ENCODE data around the gene ST6GALNAC3. TPM values are rescaled to one million over a fixed set of nuclear protein-coding genes. Genes with fewer than 3 reads are reported as not detected.

ST6GALNAC3 gene
- polyA plus RNA-seq, 4 donors: under 0.01 to 21.7 (median 2.6) TPM

DNA sequence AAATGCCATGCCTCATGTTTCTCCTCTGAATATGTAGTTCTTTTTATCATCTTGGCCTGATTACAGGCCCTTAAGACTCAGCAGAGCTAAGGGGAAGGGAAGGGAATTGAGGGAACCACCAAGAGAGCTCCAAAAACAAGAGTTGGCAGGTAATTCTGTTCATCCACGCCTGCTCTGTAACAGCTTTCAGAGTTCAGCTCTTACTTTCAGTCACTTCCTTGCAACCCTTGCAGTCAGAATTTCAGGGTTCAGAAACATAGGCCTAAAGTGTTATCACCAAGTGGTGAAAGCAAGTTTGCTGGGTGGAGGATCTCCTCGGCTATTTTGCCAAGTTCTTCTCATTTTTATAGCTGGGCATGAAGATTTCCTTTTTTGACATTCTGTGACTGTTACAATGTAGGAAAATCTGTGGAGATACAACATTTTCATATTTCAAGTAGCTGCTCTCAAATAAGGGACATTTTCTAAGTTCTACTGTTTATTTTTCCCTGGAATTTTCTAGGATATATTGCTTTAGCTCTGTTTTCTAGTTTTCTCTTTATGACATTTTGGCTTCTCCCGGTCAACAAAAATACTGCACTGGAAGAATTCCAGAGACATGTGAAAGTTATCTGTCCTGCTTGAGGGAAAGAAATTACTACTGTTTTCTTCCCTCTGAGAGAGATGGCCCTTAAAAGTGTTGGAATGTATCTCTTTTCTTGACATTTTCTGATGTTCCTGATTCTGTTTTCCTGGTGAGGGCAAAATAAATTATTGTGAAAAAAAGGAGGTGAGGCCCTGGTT, 540.9 kb downstream of the ST6GALNAC3 start:
- Histone ChIP-seq H3K4me1 (ENCODE audit: control insufficient read depth in 3 of 3, insufficient read depth in 2 of 3, low read depth in 1 of 3, low read length in 2 of 3) (no peaks in the 10 kb centered on the region), H3K27ac (ENCODE audit: low read depth in 1 of 3, low read length in 2 of 3) (no peak overlapping the region), H3K36me3 (ENCODE audit: control insufficient read depth in 3 of 3, insufficient read depth in 2 of 3, low read depth in 1 of 3, low read length in 3 of 3) (no peaks in the 10 kb centered on the region), H3K27me3 (ENCODE audit: control insufficient read depth in 3 of 3, insufficient read depth in 3 of 3, low read length in 3 of 3) (no peaks in the 10 kb centered on the region), H3K9me3 (ENCODE audit: control insufficient read depth in 2 of 2, insufficient read depth in 1 of 2, low read depth in 1 of 2, low read length in 1 of 2) (no peaks in the 10 kb centered on the region), H3K4me3 (ENCODE audit: low read depth in 1 of 3, low read length in 3 of 3) (no peak overlapping the region)
- no peak for FAIRE-seq
- DNase-seq: no peak
- WGBS, 3 donors: 72 to 83% (median 79%) methylated on average over 3 of the region's 3 CpGs

- WGBS, 3 donors: 85 to 91% (median 87%) methylated on average over 4 of the region's 4 CpGs
- H3K4me3 ChIP-seq (ENCODE audit: low read depth in 1 of 3, low read length in 3 of 3): no peak overlapping the region
- no peaks in the 10 kb centered on the region for H3K4me1 ChIP-seq (ENCODE audit: control insufficient read depth in 3 of 3, insufficient read depth in 2 of 3, low read depth in 1 of 3, low read length in 2 of 3)
- DNase-seq: no peak
- H3K36me3 ChIP-seq (ENCODE audit: control insufficient read depth in 3 of 3, insufficient read depth in 2 of 3, low read depth in 1 of 3, low read length in 3 of 3): no peaks in the 10 kb centered on the region
- no peak for FAIRE-seq
- H3K9me3 ChIP-seq (ENCODE audit: control insufficient read depth in 2 of 2, insufficient read depth in 1 of 2, low read depth in 1 of 2, low read length in 1 of 2): no peaks in the 10 kb centered on the region
- no peak overlapping the region for H3K27ac ChIP-seq (ENCODE audit: low read depth in 1 of 3, low read length in 2 of 3)
- H3K27me3 ChIP-seq (ENCODE audit: control insufficient read depth in 3 of 3, insufficient read depth in 3 of 3, low read length in 3 of 3): no peaks in the 10 kb centered on the region
Measured at GRCh38 chr1:76620371-76620770, 545.8 kb downstream of the ST6GALNAC3 start.

GRCh38 chr1:76622774-76623528, 548.4 kb downstream of the ST6GALNAC3 start:
- Histone ChIP-seq H3K27me3 (ENCODE audit: control insufficient read depth in 3 of 3, insufficient read depth in 3 of 3, low read length in 3 of 3) (no peaks in the 10 kb centered on the region), H3K27ac (ENCODE audit: low read depth in 1 of 3, low read length in 2 of 3) (no peak overlapping the region), H3K4me3 (ENCODE audit: low read depth in 1 of 3, low read length in 3 of 3) (no peak overlapping the region), H3K9me3 (ENCODE audit: control insufficient read depth in 2 of 2, insufficient read depth in 1 of 2, low read depth in 1 of 2, low read length in 1 of 2) (no peaks in the 10 kb centered on the region), H3K4me1 (ENCODE audit: control insufficient read depth in 3 of 3, insufficient read depth in 2 of 3, low read depth in 1 of 3, low read length in 2 of 3) (no peaks in the 10 kb centered on the region), H3K36me3 (ENCODE audit: control insufficient read depth in 3 of 3, insufficient read depth in 2 of 3, low read depth in 1 of 3, low read length in 3 of 3) (no peaks in the 10 kb centered on the region)
- DNase-seq (no peak), FAIRE-seq (no peak)
- WGBS, 3 donors: 81 to 84% (median 82%) methylated on average over 7 of the region's 7 CpGs

- 71 to 87% (median 84%) methylated on average over 2 of the region's 2 CpGs for WGBS, 3 donors
- H3K36me3 ChIP-seq (ENCODE audit: control insufficient read depth in 3 of 3, insufficient read depth in 2 of 3, low read depth in 1 of 3, low read length in 3 of 3): no peaks in the 10 kb centered on the region
- H3K4me1 ChIP-seq (ENCODE audit: control insufficient read depth in 3 of 3, insufficient read depth in 2 of 3, low read depth in 1 of 3, low read length in 2 of 3): no peaks in the 10 kb centered on the region
- no peak overlapping the region for H3K4me3 ChIP-seq (ENCODE audit: low read depth in 1 of 3, low read length in 3 of 3)
- no peak overlapping the region for H3K27ac ChIP-seq (ENCODE audit: low read depth in 1 of 3, low read length in 2 of 3)
- no peak for DNase-seq
- H3K27me3 ChIP-seq (ENCODE audit: control insufficient read depth in 3 of 3, insufficient read depth in 3 of 3, low read length in 3 of 3): no peaks in the 10 kb centered on the region
- no peaks in the 10 kb centered on the region for H3K9me3 ChIP-seq (ENCODE audit: control insufficient read depth in 2 of 2, insufficient read depth in 1 of 2, low read depth in 1 of 2, low read length in 1 of 2)
- no peak for FAIRE-seq
Measured at GRCh38 chr1:76625886-76626678, 551.5 kb downstream of the ST6GALNAC3 start.

DNA sequence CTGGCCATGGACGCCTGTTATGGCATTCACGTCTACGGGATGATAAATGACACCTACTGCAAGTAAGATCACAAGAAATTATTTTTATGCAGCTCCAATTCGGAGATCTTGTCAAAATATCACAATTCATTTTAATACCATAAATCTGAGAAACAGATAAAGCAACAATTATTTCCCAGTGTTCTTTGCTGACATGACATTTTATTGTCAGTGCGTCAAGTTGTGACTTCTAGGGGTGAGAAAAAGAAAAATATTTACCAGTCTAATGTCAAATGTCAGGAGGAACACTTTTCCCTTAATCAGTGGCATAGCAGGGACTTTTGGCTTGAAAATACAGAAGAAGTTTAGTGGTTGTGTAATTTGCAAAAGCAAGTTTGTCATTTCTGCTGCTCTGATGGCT, 553.0 kb downstream of the ST6GALNAC3 start:
- Histone ChIP-seq H3K36me3 (ENCODE audit: control insufficient read depth in 3 of 3, insufficient read depth in 2 of 3, low read depth in 1 of 3, low read length in 3 of 3) (no peaks in the 10 kb centered on the region), H3K4me3 (ENCODE audit: low read depth in 1 of 3, low read length in 3 of 3) (no peak overlapping the region), H3K4me1 (ENCODE audit: control insufficient read depth in 3 of 3, insufficient read depth in 2 of 3, low read depth in 1 of 3, low read length in 2 of 3) (no peaks in the 10 kb centered on the region), H3K27ac (ENCODE audit: low read depth in 1 of 3, low read length in 2 of 3) (no peak overlapping the region), H3K27me3 (ENCODE audit: control insufficient read depth in 3 of 3, insufficient read depth in 3 of 3, low read length in 3 of 3) (no peaks in the 10 kb centered on the region), H3K9me3 (ENCODE audit: control insufficient read depth in 2 of 2, insufficient read depth in 1 of 2, low read depth in 1 of 2, low read length in 1 of 2) (no peaks in the 10 kb centered on the region)
- FAIRE-seq: no peak
- 89 to 91% (median 89%) methylated on average over 5 of the region's 5 CpGs for WGBS, 3 donors
- no peak for DNase-seq

- Histone ChIP-seq H3K27ac (ENCODE audit: low read depth in 1 of 3, low read length in 2 of 3) (no peak overlapping the region), H3K27me3 (ENCODE audit: control insufficient read depth in 3 of 3, insufficient read depth in 3 of 3, low read length in 3 of 3) (no peaks in the 10 kb centered on the region), H3K9me3 (ENCODE audit: control insufficient read depth in 2 of 2, insufficient read depth in 1 of 2, low read depth in 1 of 2, low read length in 1 of 2) (no peaks in the 10 kb centered on the region), H3K4me1 (ENCODE audit: control insufficient read depth in 3 of 3, insufficient read depth in 2 of 3, low read depth in 1 of 3, low read length in 2 of 3) (no peaks in the 10 kb centered on the region), H3K4me3 (ENCODE audit: low read depth in 1 of 3, low read length in 3 of 3) (no peak overlapping the region), H3K36me3 (ENCODE audit: control insufficient read depth in 3 of 3, insufficient read depth in 2 of 3, low read depth in 1 of 3, low read length in 3 of 3) (no peaks in the 10 kb centered on the region)
- no peak for DNase-seq
- FAIRE-seq: no peak
Measured at GRCh38 chr1:76627901-76628300, 553.4 kb downstream of the ST6GALNAC3 start.

DNA sequence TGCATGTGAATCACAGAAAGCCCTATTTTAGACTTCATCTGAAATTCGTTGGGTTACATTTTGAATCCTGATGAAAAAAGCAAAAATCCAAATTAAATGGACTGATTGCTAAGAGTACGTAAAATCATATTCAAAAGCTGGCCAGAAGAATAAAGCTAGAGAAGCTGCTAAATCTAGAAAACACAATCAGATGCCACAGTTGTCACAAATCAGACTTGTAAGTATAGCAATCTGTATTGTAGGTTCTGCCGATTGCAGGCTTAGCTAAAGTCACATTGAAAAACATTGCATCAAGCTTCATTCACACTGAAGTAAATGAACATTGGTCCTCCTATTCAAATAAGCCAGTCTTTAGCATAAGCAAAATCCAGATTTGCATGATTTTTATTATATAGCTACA, 557.6 kb downstream of the ST6GALNAC3 start:
- Histone ChIP-seq H3K4me1 (ENCODE audit: control insufficient read depth in 3 of 3, insufficient read depth in 2 of 3, low read depth in 1 of 3, low read length in 2 of 3) (no peaks in the 10 kb centered on the region), H3K27me3 (ENCODE audit: control insufficient read depth in 3 of 3, insufficient read depth in 3 of 3, low read length in 3 of 3) (no peaks in the 10 kb centered on the region), H3K27ac (ENCODE audit: low read depth in 1 of 3, low read length in 2 of 3) (no peak overlapping the region), H3K36me3 (ENCODE audit: control insufficient read depth in 3 of 3, insufficient read depth in 2 of 3, low read depth in 1 of 3, low read length in 3 of 3) (no peaks in the 10 kb centered on the region), H3K4me3 (ENCODE audit: low read depth in 1 of 3, low read length in 3 of 3) (no peak overlapping the region), H3K9me3 (ENCODE audit: control insufficient read depth in 2 of 2, insufficient read depth in 1 of 2, low read depth in 1 of 2, low read length in 1 of 2) (no peaks in the 10 kb centered on the region)
- 84 to 93% (median 85%) methylated on average over 3 of the region's 3 CpGs for WGBS, 3 donors
- no peak for DNase-seq
- FAIRE-seq: no peak

DNA sequence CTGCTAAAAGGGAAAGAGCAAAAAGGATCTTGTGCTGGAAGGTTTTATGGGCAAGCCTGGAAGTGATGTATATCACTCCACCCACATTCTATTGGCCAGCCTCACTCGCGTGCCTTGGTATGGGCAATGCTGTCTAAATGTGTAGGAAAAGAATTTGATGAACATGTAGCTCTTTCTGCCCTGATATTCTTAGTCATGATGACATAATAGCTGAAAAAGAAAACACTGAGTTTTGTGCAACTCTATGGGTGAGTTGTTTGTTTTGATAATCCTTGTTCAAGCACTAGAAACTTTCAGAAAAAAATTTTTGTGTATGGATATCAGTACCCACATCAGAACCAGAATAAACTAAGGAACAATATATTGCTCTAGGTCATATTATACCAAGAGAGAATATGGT, 561.2 kb downstream of the ST6GALNAC3 start:
- Histone ChIP-seq H3K27ac (ENCODE audit: low read depth in 1 of 3, low read length in 2 of 3) (no peak overlapping the region), H3K36me3 (ENCODE audit: control insufficient read depth in 3 of 3, insufficient read depth in 2 of 3, low read depth in 1 of 3, low read length in 3 of 3) (no peaks in the 10 kb centered on the region), H3K9me3 (ENCODE audit: control insufficient read depth in 2 of 2, insufficient read depth in 1 of 2, low read depth in 1 of 2, low read length in 1 of 2) (no peaks in the 10 kb centered on the region), H3K4me1 (ENCODE audit: control insufficient read depth in 3 of 3, insufficient read depth in 2 of 3, low read depth in 1 of 3, low read length in 2 of 3) (no peaks in the 10 kb centered on the region), H3K27me3 (ENCODE audit: control insufficient read depth in 3 of 3, insufficient read depth in 3 of 3, low read length in 3 of 3) (no peaks in the 10 kb centered on the region), H3K4me3 (ENCODE audit: low read depth in 1 of 3, low read length in 3 of 3) (no peak overlapping the region)
- DNase-seq (no peak), FAIRE-seq (no peak)
- WGBS, 3 donors: 92 to 95% (median 94%) methylated on average over 2 of the region's 2 CpGs

All from small intestine (tissue), 7 donors.